HCT116 (cell line): ENCODE measurements around the gene DPP10. TPM values are rescaled to one million over a fixed set of nuclear protein-coding genes. Genes with fewer than 3 reads are reported as not detected.

Experiments
- ATAC-seq: fragments of 200-7000 bp; cut with Tn5 transposase; 2 replicates; pipeline ENCODE4 v1.9.1; 2020; ENCODE audit warnings: mild to moderate bottlenecking, moderate library complexity
- BruUV-seq: library from RNA; stranded (reverse); fragments of 400-500 nt; replicated peaks from 2 replicates; lab custom pipeline; 2021; lab: Mats Ljungman, UMichigan
- CTCF ChIA-PET: fragments of 300-600 bp; sonication (Branson Sonifier 250); formaldehyde crosslinking; loops from one replicate; lab custom pipeline; 2021; ENCODE audit warnings: antibody characterized with exemption; lab: Charles Lee
- POLR2A ChIA-PET: fragments of 300-600, 350-600 bp; sonication (Branson Sonifier 250); formaldehyde crosslinking; loops from one replicate; lab custom pipeline; 2021; ENCODE audit warnings: antibody characterized with exemption; lab: Charles Lee
- RAD21 ChIA-PET, 2 experiments: fragments of 300-600 bp; sonication (Branson Sonifier 250); formaldehyde crosslinking; loops; one replicate each; lab custom pipeline; 2023; ENCODE audit warnings: low total read pairs in 2 of 2; ENCODE audit not compliant: uncharacterized antibody in 2 of 2, unreplicated experiment in 2 of 2, low non-redundant PET in 1 of 2; lab: Charles Lee
- DNase-seq: peaks from one replicate; pipeline ENCODE4 v3.0.0-alpha.2; 2010; ENCODE audit warnings: low read depth, low spot score
- H2AFZ ChIP-seq: fragments of 200-600 bp; shearing (Covaris generic), sonication (generic); 2 replicates; pipeline ENCODE4 v1.6.1; 2017; ENCODE audit warnings: low read depth, mixed run types, mixed read lengths, antibody characterized with exemption, low read length; ENCODE audit not compliant: poor library complexity, severe bottlenecking
- H3K27ac ChIP-seq: 2 replicates; pipeline ENCODE4 v1.5.1; 2012; ENCODE audit warnings: low read depth, low read length
- H3K27me3 ChIP-seq: fragments of 200-600 bp; sonication (generic); 2 replicates; pipeline ENCODE4 v1.6.1; 2016; ENCODE audit warnings: mixed run types, low read length, mixed read lengths; ENCODE audit not compliant: insufficient read depth
- H3K36me3 ChIP-seq, 2 experiments: fragments of 200-500 bp in 1 of 2; fragments of 200-600 bp in 1 of 2; sonication (Bioruptor generic) in 1 of 2; sonication (generic) in 1 of 2; 2 replicates each; pipeline versions ENCODE4 v1.5.1 to v1.6.1; 2014 to 2016; ENCODE audit warnings: low read length in 2 of 2, inconsistent platforms in 1 of 2, mixed read lengths in 1 of 2, mixed run types in 1 of 2; ENCODE audit not compliant: insufficient read depth in 2 of 2, control insufficient read depth in 1 of 2
- H3K4me1 ChIP-seq, 2 experiments: fragments of 200-600 bp in 1 of 2; sonication (generic) in 1 of 2; 2 replicates each; pipeline versions ENCODE4 v1.5.1 to v1.6.1; 2012 to 2017; ENCODE audit warnings: low read length in 2 of 2, inconsistent platforms in 1 of 2, mild to moderate bottlenecking in 1 of 2, mixed read lengths in 1 of 2, mixed run types in 1 of 2, moderate library complexity in 1 of 2; ENCODE audit not compliant: insufficient read depth in 2 of 2, control insufficient read depth in 1 of 2
- H3K4me2 ChIP-seq: fragments of 200-600 bp; sonication (generic); 2 replicates; pipeline ENCODE4 v1.6.1; 2017; ENCODE audit warnings: mixed run types, low read length, mixed read lengths
- H3K4me3 ChIP-seq, 2 experiments: fragments of 200-600 bp in 1 of 2; sonication (generic) in 1 of 2; replicated peaks in 1 of 2; 2 replicates each; pipeline ENCODE4 v1.5.1; 2011 to 2016; ENCODE audit warnings: low read length in 2 of 2, control low read depth in 1 of 2, low read depth in 1 of 2, mild to moderate bottlenecking in 1 of 2, mixed read lengths in 1 of 2, mixed run types in 1 of 2
- H3K79me2 ChIP-seq: fragments of 200-600 bp; sonication (generic); 2 replicates; pipeline ENCODE4 v1.6.1; 2017; ENCODE audit warnings: mild to moderate bottlenecking, mixed run types, low read length, moderate library complexity, mixed read lengths; ENCODE audit not compliant: insufficient read depth
- H3K9ac ChIP-seq: fragments of 200-600 bp; sonication (generic); 2 replicates; pipeline ENCODE4 v1.6.1; 2016; ENCODE audit warnings: low read length, mixed read lengths
- H3K9me2 ChIP-seq: fragments of 200-600 bp; sonication (generic), shearing (Covaris generic); 2 replicates; pipeline ENCODE4 v1.6.1; 2017; ENCODE audit warnings: mixed run types, mild to moderate bottlenecking, moderate library complexity; ENCODE audit not compliant: insufficient read depth
- H3K9me3 ChIP-seq, 2 experiments: fragments of 200-500 bp in 1 of 2; fragments of 200-600 bp in 1 of 2; sonication (Bioruptor generic) in 1 of 2; sonication (generic) in 1 of 2; 2 replicates each; pipeline ENCODE4 v1.6.1; 2014 to 2017; ENCODE audit warnings: low read length in 2 of 2, mixed read lengths in 2 of 2, inconsistent platforms in 1 of 2, low read depth in 1 of 2, mild to moderate bottlenecking in 1 of 2, mixed run types in 1 of 2, moderate library complexity in 1 of 2; ENCODE audit not compliant: control insufficient read depth in 1 of 2, insufficient read depth in 1 of 2
- H4K20me1 ChIP-seq: fragments of 200-600 bp; sonication (generic), shearing (Covaris generic); 2 replicates; pipeline ENCODE4 v1.6.1; 2017; ENCODE audit warnings: mixed run types, mild to moderate bottlenecking, moderate library complexity; ENCODE audit not compliant: insufficient read depth
- EGR1 ChIP-seq: IDR thresholded peaks from 2 replicates; pipeline ENCODE4 v1.6.1; 2012; ENCODE audit warnings: low read depth
- ELF1 ChIP-seq: IDR thresholded peaks from 2 replicates; pipeline ENCODE4 v1.6.1; 2012; ENCODE audit warnings: low read depth, borderline replicate concordance
- EZH2 ChIP-seq: fragments of 200-600 bp; sonication (generic); IDR thresholded peaks from 2 replicates; pipeline ENCODE4 v1.6.1; 2017; ENCODE audit warnings: antibody characterized with exemption, mixed run types
- EZH2phosphoT487 ChIP-seq: fragments of 200-600 bp; IDR thresholded peaks from 2 replicates; pipeline ENCODE4 v1.6.1; 2018; ENCODE audit warnings: antibody characterized with exemption, borderline replicate concordance
- FOSL1 ChIP-seq: IDR thresholded peaks from 2 replicates; pipeline ENCODE4 v1.6.1; 2012; ENCODE audit warnings: low read depth
- JUND ChIP-seq: IDR thresholded peaks from 2 replicates; pipeline ENCODE4 v1.6.1; 2012
- POLR2A ChIP-seq: IDR thresholded peaks from 2 replicates; pipeline ENCODE4 v1.7.0; 2011; ENCODE audit warnings: borderline replicate concordance; ENCODE audit not compliant: insufficient read depth, insufficient read length; ENCODE audit errors: extremely low read depth
- RAD21 ChIP-seq: IDR thresholded peaks from 2 replicates; pipeline ENCODE4 v1.6.1; 2012; ENCODE audit warnings: low read depth, mild to moderate bottlenecking
- SP1 ChIP-seq: IDR thresholded peaks from 2 replicates; pipeline ENCODE4 v1.6.1; 2012; ENCODE audit warnings: low read depth
- SRF ChIP-seq: IDR thresholded peaks from 2 replicates; pipeline ENCODE4 v1.6.1; 2012; ENCODE audit warnings: low read depth
- TCF7L2 ChIP-seq: IDR thresholded peaks from 2 replicates; pipeline ENCODE4 v1.7.0; 2011; ENCODE audit warnings: borderline replicate concordance, inconsistent platforms; ENCODE audit not compliant: insufficient read depth, insufficient read length; ENCODE audit errors: extremely low read depth
- YY1 ChIP-seq: IDR thresholded peaks from 2 replicates; pipeline ENCODE4 v1.6.1; 2011; ENCODE audit warnings: low read length, low read depth, moderate library complexity, mild to moderate bottlenecking; ENCODE audit not compliant: insufficient replicate concordance; ENCODE audit errors: extremely low read depth
- ZNF274 ChIP-seq: fragments of 200-500 bp; sonication (Bioruptor generic); IDR thresholded peaks from 2 replicates; pipeline ENCODE4 v1.6.1; 2014; ENCODE audit warnings: mild to moderate bottlenecking, low read depth, low read length, inconsistent platforms
- intact Hi-C: fragments of 100-400 bp; cut with micrococcal nuclease; formaldehyde crosslinking; loops from 2 replicates; pipeline ENCODE4 v1.10.0; 2022
- total RNA-seq: library from RNA; stranded (reverse); gene quantifications from one replicate; pipeline ENCODE4 v1.2.1, GENCODE V29; 2021; ENCODE audit not compliant: unreplicated experiment
- TF ChIP-seq, protein P1 (sequence below), 3 experiments: fragments of 200-600 bp in 1 of 3; sonication (generic) in 1 of 3; IDR thresholded peaks in 2 of 3; conservative IDR thresholded peaks in 1 of 3; 2 replicates each; pipeline ENCODE4 v1.5.1; 2012 to 2017; ENCODE audit warnings: low read depth in 2 of 3, low read length in 2 of 3, antibody characterized with exemption in 1 of 3, borderline replicate concordance in 1 of 3, control low read depth in 1 of 3, mild to moderate bottlenecking in 1 of 3, mixed read lengths in 1 of 3, mixed run types in 1 of 3, moderate library complexity in 1 of 3; ENCODE audit not compliant: insufficient read depth in 1 of 3
- TF ChIP-seq, protein P2 (sequence below): IDR thresholded peaks from 2 replicates; pipeline ENCODE4 v1.6.1; 2012
- TF ChIP-seq, protein P3 (sequence below): IDR thresholded peaks from 2 replicates; pipeline ENCODE4 v1.6.1; 2012; ENCODE audit warnings: low read depth

Gene DPP10
- total RNA-seq, 1 experiment from 2014 or later = not detected

DNA sequence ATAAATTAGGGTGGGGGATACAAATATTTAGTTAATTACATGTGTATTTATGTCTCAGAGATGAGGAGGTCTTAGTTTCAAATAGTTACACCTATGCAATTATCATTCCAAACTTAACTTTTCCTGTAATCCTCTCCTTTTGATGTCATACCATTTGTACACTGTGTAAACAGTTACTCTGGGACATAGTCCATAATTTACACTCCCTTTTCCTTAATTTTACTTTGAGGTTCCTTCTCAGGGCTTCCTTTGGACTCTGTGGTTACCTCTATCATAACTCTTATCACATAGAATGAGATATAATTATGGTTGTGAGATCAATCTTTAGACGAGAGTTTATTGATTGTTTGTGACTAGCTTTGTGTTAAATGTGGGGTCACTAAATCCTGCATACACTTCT, 84.4 kb downstream of the DPP10 start:
- no peak overlapping the region for H2AFZ ChIP-seq
- TF ChIP-seq, protein P1, sequence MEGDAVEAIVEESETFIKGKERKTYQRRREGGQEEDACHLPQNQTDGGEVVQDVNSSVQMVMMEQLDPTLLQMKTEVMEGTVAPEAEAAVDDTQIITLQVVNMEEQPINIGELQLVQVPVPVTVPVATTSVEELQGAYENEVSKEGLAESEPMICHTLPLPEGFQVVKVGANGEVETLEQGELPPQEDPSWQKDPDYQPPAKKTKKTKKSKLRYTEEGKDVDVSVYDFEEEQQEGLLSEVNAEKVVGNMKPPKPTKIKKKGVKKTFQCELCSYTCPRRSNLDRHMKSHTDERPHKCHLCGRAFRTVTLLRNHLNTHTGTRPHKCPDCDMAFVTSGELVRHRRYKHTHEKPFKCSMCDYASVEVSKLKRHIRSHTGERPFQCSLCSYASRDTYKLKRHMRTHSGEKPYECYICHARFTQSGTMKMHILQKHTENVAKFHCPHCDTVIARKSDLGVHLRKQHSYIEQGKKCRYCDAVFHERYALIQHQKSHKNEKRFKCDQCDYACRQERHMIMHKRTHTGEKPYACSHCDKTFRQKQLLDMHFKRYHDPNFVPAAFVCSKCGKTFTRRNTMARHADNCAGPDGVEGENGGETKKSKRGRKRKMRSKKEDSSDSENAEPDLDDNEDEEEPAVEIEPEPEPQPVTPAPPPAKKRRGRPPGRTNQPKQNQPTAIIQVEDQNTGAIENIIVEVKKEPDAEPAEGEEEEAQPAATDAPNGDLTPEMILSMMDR (IDR thresholded peaks at IDR 0.05 in 2 of 3, conservative IDR thresholded peaks at IDR 0.05 in 1 of 3; ENCODE audit: borderline replicate concordance in 1 of 3, insufficient read depth in 1 of 3, low read depth in 2 of 3, low read length in 2 of 3) = no peak
- TF ChIP-seq ZNF274 (no peak), JUND (no peak), EZH2 (no peak), EZH2phosphoT487 (no peak), EGR1 (no peak), POLR2A (no peak), YY1 (no peak), TCF7L2 (no peak), ELF1 (no peak), RAD21 (no peak), FOSL1 (no peak), SRF (no peak), SP1 (no peak)
- TF ChIP-seq, protein P2, sequence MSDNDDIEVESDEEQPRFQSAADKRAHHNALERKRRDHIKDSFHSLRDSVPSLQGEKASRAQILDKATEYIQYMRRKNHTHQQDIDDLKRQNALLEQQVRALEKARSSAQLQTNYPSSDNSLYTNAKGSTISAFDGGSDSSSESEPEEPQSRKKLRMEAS = no peak
- TF ChIP-seq, protein P3, sequence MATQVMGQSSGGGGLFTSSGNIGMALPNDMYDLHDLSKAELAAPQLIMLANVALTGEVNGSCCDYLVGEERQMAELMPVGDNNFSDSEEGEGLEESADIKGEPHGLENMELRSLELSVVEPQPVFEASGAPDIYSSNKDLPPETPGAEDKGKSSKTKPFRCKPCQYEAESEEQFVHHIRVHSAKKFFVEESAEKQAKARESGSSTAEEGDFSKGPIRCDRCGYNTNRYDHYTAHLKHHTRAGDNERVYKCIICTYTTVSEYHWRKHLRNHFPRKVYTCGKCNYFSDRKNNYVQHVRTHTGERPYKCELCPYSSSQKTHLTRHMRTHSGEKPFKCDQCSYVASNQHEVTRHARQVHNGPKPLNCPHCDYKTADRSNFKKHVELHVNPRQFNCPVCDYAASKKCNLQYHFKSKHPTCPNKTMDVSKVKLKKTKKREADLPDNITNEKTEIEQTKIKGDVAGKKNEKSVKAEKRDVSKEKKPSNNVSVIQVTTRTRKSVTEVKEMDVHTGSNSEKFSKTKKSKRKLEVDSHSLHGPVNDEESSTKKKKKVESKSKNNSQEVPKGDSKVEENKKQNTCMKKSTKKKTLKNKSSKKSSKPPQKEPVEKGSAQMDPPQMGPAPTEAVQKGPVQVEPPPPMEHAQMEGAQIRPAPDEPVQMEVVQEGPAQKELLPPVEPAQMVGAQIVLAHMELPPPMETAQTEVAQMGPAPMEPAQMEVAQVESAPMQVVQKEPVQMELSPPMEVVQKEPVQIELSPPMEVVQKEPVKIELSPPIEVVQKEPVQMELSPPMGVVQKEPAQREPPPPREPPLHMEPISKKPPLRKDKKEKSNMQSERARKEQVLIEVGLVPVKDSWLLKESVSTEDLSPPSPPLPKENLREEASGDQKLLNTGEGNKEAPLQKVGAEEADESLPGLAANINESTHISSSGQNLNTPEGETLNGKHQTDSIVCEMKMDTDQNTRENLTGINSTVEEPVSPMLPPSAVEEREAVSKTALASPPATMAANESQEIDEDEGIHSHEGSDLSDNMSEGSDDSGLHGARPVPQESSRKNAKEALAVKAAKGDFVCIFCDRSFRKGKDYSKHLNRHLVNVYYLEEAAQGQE = no peak
- intact Hi-C loops = no loop called here
- no peak overlapping the region for H3K4me2 ChIP-seq
- H3K9me3 ChIP-seq = peaks cover 0 to 16% of the 10 kb centered on the region in 2 experiments; a peak in 2 of 4 replicates
- RAD21 ChIA-PET = no interaction called here
- CTCF ChIA-PET = no interaction called here
- H3K9me2 ChIP-seq = no peaks in the 10 kb centered on the region
- H4K20me1 ChIP-seq = no peaks in the 10 kb centered on the region
- DNase-seq = no peak
- no peaks in the 10 kb centered on the region for H3K27me3 ChIP-seq
- H3K79me2 ChIP-seq = no peaks in the 10 kb centered on the region
- H3K4me1 ChIP-seq = no peaks in the 10 kb centered on the region
- H3K36me3 ChIP-seq = no peaks in the 10 kb centered on the region
- no peak overlapping the region for H3K9ac ChIP-seq
- BruUV-seq = no TSS peak
- POLR2A ChIA-PET = no interaction called here
- ATAC-seq = no peak
- H3K27ac ChIP-seq = no peak overlapping the region
- no peak overlapping the region for H3K4me3 ChIP-seq
